ENCODE results near the gene BICD2.
"Not testable (repeated sequence)": the region's sequence is repeated elsewhere in the genome, so short reads cannot be mapped to it uniquely, and the experiment has no call there.

The BICD2 gene

GRCh38 chr9:92764381-92764987 is at the start of gene BICD2:
TSS of gene BICD2 (minus strand) at chr9:92764833. CDS start at chr9:92764744, 89 bp downstream.
- H3K4me3 ChIP-seq (ENCODE audit: low read length), result peak within 1 kb of the TSS; percentile 94
- H3K4me1 ChIP-seq (ENCODE audit: control insufficient read depth, low read length), result peaks cover 41% of the 10 kb centered on the region
- H3K9me3 ChIP-seq (ENCODE audit: control insufficient read depth, insufficient read depth, low read length), result no peaks in the 10 kb centered on the region
- peaks cover 22% of the 10 kb centered on the region for H3K36me3 ChIP-seq (ENCODE audit: control insufficient read depth, low read length)
- H4K20me1 ChIP-seq (ENCODE audit: control insufficient read depth, insufficient read depth, low read depth, low read length), result peaks cover 27% of the 10 kb centered on the region
- no peak for TF ChIP-seq CTCF (IDR thresholded peaks at IDR 0.05; ENCODE audit: low read depth, low read length, poor library complexity, severe bottlenecking)
- TF ChIP-seq EZH2phosphoT487 (IDR thresholded peaks at IDR 0.05; ENCODE audit: borderline replicate concordance, low read length), result no peak
- H3K27ac ChIP-seq (ENCODE audit: low read depth, low read length), result peak within 1 kb of the TSS; percentile 86
- no peaks in the 10 kb centered on the region for H3F3A ChIP-seq (ENCODE audit: control insufficient read depth, insufficient read depth)
- H3K4me2 ChIP-seq (ENCODE audit: low read length), result peak within 1 kb of the TSS; percentile 78
- H3K27me3 ChIP-seq (ENCODE audit: control insufficient read depth, low read length), result no peaks in the 10 kb centered on the region
- no peaks in the 10 kb centered on the region for H3K9me2 ChIP-seq (replicated peaks; ENCODE audit: control insufficient read depth, low read length)
- peaks cover 51% of the 10 kb centered on the region for H3K79me2 ChIP-seq (ENCODE audit: control insufficient read depth, low read length)

- Histone ChIP-seq H3K27me3 (ENCODE audit: control insufficient read depth, low read length) (peaks cover 56% of the 10 kb centered on the region), H3K4me1 (ENCODE audit: control insufficient read depth, low read length) (peaks cover 11% of the 10 kb centered on the region)
- not testable (repeated sequence) for H3K9me2 ChIP-seq (replicated peaks; ENCODE audit: control insufficient read depth, low read length); H3K4me3 ChIP-seq (ENCODE audit: low read length); H3F3A ChIP-seq (ENCODE audit: control insufficient read depth, insufficient read depth); H3K4me2 ChIP-seq (ENCODE audit: low read length); H3K36me3 ChIP-seq (ENCODE audit: control insufficient read depth, low read length); H3K27ac ChIP-seq (ENCODE audit: low read depth, low read length); H3K9me3 ChIP-seq (ENCODE audit: control insufficient read depth, insufficient read depth, low read length); H4K20me1 ChIP-seq (ENCODE audit: control insufficient read depth, insufficient read depth, low read depth, low read length); H3K79me2 ChIP-seq (ENCODE audit: control insufficient read depth, low read length)
Measured at GRCh38 chr9:92809629-92810326, 45.1 kb upstream of the BICD2 start.

GRCh38 chr9:92808726-92809451 is 44.3 kb upstream of the BICD2 start:
- H3F3A ChIP-seq (ENCODE audit: control insufficient read depth, insufficient read depth), result peaks cover 2% of the 10 kb centered on the region; the same call in 1 of the 2 replicates
- no peaks in the 10 kb centered on the region for H3K79me2 ChIP-seq (ENCODE audit: control insufficient read depth, low read length)
- H4K20me1 ChIP-seq (ENCODE audit: control insufficient read depth, insufficient read depth, low read depth, low read length), result no peaks in the 10 kb centered on the region
- peak overlapping the region; percentile 69 for H3K4me2 ChIP-seq (ENCODE audit: low read length)
- no peaks in the 10 kb centered on the region for H3K9me2 ChIP-seq (replicated peaks; ENCODE audit: control insufficient read depth, low read length)
- peaks cover 51% of the 10 kb centered on the region for H3K27me3 ChIP-seq (ENCODE audit: control insufficient read depth, low read length)
- H3K36me3 ChIP-seq (ENCODE audit: control insufficient read depth, low read length), result no peaks in the 10 kb centered on the region
- peak overlapping the region; percentile 52 for H3K4me3 ChIP-seq (ENCODE audit: low read length)
- peaks cover 11% of the 10 kb centered on the region for H3K4me1 ChIP-seq (ENCODE audit: control insufficient read depth, low read length)
- H3K9me3 ChIP-seq (ENCODE audit: control insufficient read depth, insufficient read depth, low read length), result no peaks in the 10 kb centered on the region
- TF ChIP-seq CTCF (IDR thresholded peaks at IDR 0.05; ENCODE audit: low read depth, low read length, poor library complexity, severe bottlenecking) (peak; percentile 12), EZH2phosphoT487 (IDR thresholded peaks at IDR 0.05; ENCODE audit: borderline replicate concordance, low read length) (peak; percentile 29; the same call in 1 of the 2 replicates)
- H3K27ac ChIP-seq (ENCODE audit: low read depth, low read length), result no peak overlapping the region
